NT2/D1 (cell line): ENCODE data around the gene ZNF518A.

ENCODE experiments used
- DNase-seq: peaks from one replicate; pipeline ENCODE4 v3.0.0-alpha.2; 2011; ENCODE audit warnings: low read depth, low spot score
- H3K27me3 ChIP-seq: 2 replicates; pipeline ENCODE4 v1.6.0; 2011; ENCODE audit warnings: mild to moderate bottlenecking; ENCODE audit not compliant: insufficient read length, insufficient read depth
- H3K36me3 ChIP-seq: 2 replicates; pipeline ENCODE4 v1.6.1; 2011; ENCODE audit warnings: mild to moderate bottlenecking, low read length, mixed read lengths; ENCODE audit not compliant: insufficient read depth, insufficient read length
- H3K4me1 ChIP-seq: 2 replicates; pipeline ENCODE4 v1.5.1; 2011; ENCODE audit not compliant: insufficient read depth, insufficient read length
- H3K4me3 ChIP-seq: 2 replicates; pipeline ENCODE4 v1.5.1; 2011; ENCODE audit warnings: low read depth; ENCODE audit not compliant: insufficient read length
- H3K9ac ChIP-seq: 2 replicates; pipeline ENCODE4 v1.6.0; 2011; ENCODE audit warnings: low read depth; ENCODE audit not compliant: insufficient read length
- H3K9me3 ChIP-seq: 2 replicates; pipeline ENCODE4 v1.5.1; 2011; ENCODE audit warnings: mild to moderate bottlenecking, low read length; ENCODE audit not compliant: insufficient read depth
- SUZ12 ChIP-seq: IDR thresholded peaks from 2 replicates; pipeline ENCODE4 v1.6.1; 2011; ENCODE audit not compliant: insufficient read length, insufficient read depth; ENCODE audit errors: extremely low read depth
- YY1 ChIP-seq: IDR thresholded peaks from 2 replicates; pipeline ENCODE4 v1.6.1; 2011; ENCODE audit not compliant: insufficient read length, insufficient read depth
- ZNF274 ChIP-seq: IDR thresholded peaks from 2 replicates; pipeline ENCODE4 v1.6.1; 2011; ENCODE audit warnings: mild to moderate bottlenecking, low read depth, low read length

The ZNF518A gene

GRCh38 chr10:96092999-96093767, 36.9 kb upstream of the ZNF518A start:
- H3K36me3 ChIP-seq, result no peaks in the 10 kb centered on the region
- DNase-seq, result no peak
- no peak overlapping the region for H3K9ac ChIP-seq
- no peaks in the 10 kb centered on the region for H3K27me3 ChIP-seq
- TF ChIP-seq ZNF274, result no peak
- TF ChIP-seq SUZ12, result no peak
- no peak for TF ChIP-seq YY1
- no peaks in the 10 kb centered on the region for H3K4me1 ChIP-seq
- H3K4me3 ChIP-seq, result no peak overlapping the region
- no peaks in the 10 kb centered on the region for H3K9me3 ChIP-seq

GRCh38 chr10:96093948-96094347, 36.1 kb upstream of the ZNF518A start:
- no peaks in the 10 kb centered on the region for H3K4me1 ChIP-seq
- no peaks in the 10 kb centered on the region for H3K27me3 ChIP-seq
- no peak for DNase-seq
- H3K36me3 ChIP-seq, result no peaks in the 10 kb centered on the region
- no peaks in the 10 kb centered on the region for H3K9me3 ChIP-seq
- H3K4me3 ChIP-seq, result no peak overlapping the region
- H3K9ac ChIP-seq, result no peak overlapping the region
- no peak for TF ChIP-seq ZNF274
- TF ChIP-seq SUZ12, result no peak
- TF ChIP-seq YY1, result no peak

DNA sequence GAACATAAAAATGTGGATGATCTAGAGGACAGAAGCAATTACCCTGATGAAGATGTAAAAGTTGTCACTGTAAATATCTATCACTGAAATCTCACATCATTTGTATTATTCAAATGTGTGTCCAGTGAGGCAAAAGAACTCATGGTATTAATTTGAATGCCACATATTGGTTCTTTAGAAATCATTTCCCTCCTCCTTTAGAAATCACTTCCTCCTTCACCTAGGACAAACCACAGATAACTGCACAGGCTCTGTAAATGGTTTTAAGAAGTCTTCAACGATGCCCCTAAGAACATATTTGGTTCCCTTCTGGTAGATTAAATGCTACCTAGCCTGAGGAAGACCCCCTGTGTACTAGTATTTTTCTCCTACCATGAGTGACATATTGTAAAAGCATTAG, 33.1 kb upstream of the ZNF518A start:
- Histone ChIP-seq H3K9me3 (no peaks in the 10 kb centered on the region), H3K4me3 (no peak overlapping the region), H3K27me3 (no peaks in the 10 kb centered on the region), H3K4me1 (no peaks in the 10 kb centered on the region), H3K36me3 (no peaks in the 10 kb centered on the region), H3K9ac (no peak overlapping the region)
- DNase-seq, result no peak
- no peak for TF ChIP-seq YY1
- no peak for TF ChIP-seq ZNF274
- TF ChIP-seq SUZ12, result no peak

GRCh38 chr10:96097865-96098264, 32.2 kb upstream of the ZNF518A start:
- H3K9ac ChIP-seq, result no peak overlapping the region
- H3K9me3 ChIP-seq, result no peaks in the 10 kb centered on the region
- H3K36me3 ChIP-seq, result no peaks in the 10 kb centered on the region
- H3K4me1 ChIP-seq, result no peaks in the 10 kb centered on the region
- no peak for TF ChIP-seq YY1
- no peak for TF ChIP-seq ZNF274
- TF ChIP-seq SUZ12, result no peak
- DNase-seq, result no peak
- no peaks in the 10 kb centered on the region for H3K27me3 ChIP-seq
- no peak overlapping the region for H3K4me3 ChIP-seq

GRCh38 chr10:96107623-96108038, 22.5 kb upstream of the ZNF518A start:
- DNase-seq, result no peak
- no peak for TF ChIP-seq SUZ12
- TF ChIP-seq ZNF274, result no peak
- TF ChIP-seq YY1, result no peak
- H3K36me3 ChIP-seq, result no peaks in the 10 kb centered on the region
- H3K27me3 ChIP-seq, result no peaks in the 10 kb centered on the region
- H3K9ac ChIP-seq, result no peak overlapping the region
- no peaks in the 10 kb centered on the region for H3K4me1 ChIP-seq
- no peaks in the 10 kb centered on the region for H3K9me3 ChIP-seq
- H3K4me3 ChIP-seq, result no peak overlapping the region

GRCh38 chr10:96112531-96112930, 17.6 kb upstream of the ZNF518A start:
- Histone ChIP-seq H3K4me1 (no peaks in the 10 kb centered on the region), H3K4me3 (no peak overlapping the region), H3K27me3 (no peaks in the 10 kb centered on the region), H3K9me3 (no peaks in the 10 kb centered on the region), H3K9ac (no peak overlapping the region), H3K36me3 (no peaks in the 10 kb centered on the region)
- DNase-seq, result no peak
- TF ChIP-seq SUZ12, result no peak
- no peak for TF ChIP-seq YY1
- TF ChIP-seq ZNF274, result no peak

GRCh38 chr10:96118604-96119450, 11.3 kb upstream of the ZNF518A start:
- TF ChIP-seq ZNF274, result no peak
- no peak for TF ChIP-seq YY1
- no peak for TF ChIP-seq SUZ12
- Histone ChIP-seq H3K9me3 (no peaks in the 10 kb centered on the region), H3K27me3 (no peaks in the 10 kb centered on the region), H3K36me3 (no peaks in the 10 kb centered on the region), H3K4me1 (no peaks in the 10 kb centered on the region), H3K4me3 (no peak overlapping the region), H3K9ac (no peak overlapping the region)
- DNase-seq, result no peak
